Hepatocyte (in vitro differentiated cells): ENCODE measurements around the gene TCF7L1.

ENCODE experiments used
- EZH2 ChIP-seq: fragments of 200-600 bp; sonication (generic); IDR thresholded peaks from 2 replicates; pipeline ENCODE4 v1.6.1; 2016; ENCODE audit warnings: antibody characterized with exemption, mild to moderate bottlenecking, borderline replicate concordance
- EZH2phosphoT487 ChIP-seq: fragments of 200-600 bp; sonication (generic); IDR thresholded peaks from one replicate; pipeline ENCODE4 v1.6.1; 2018; ENCODE audit warnings: antibody characterized with exemption, mild to moderate bottlenecking, low read depth, moderate library complexity; ENCODE audit not compliant: unreplicated experiment, severe bottlenecking
- TF ChIP-seq, protein P1 (sequence below): fragments of 200-600 bp; sonication (generic); IDR thresholded peaks from 2 replicates; pipeline ENCODE4 v1.5.1; 2016; ENCODE audit warnings: antibody characterized with exemption, mild to moderate bottlenecking; ENCODE audit not compliant: poor library complexity

GRCh38 chr2:85309699-85310321, 176.6 kb downstream of the TCF7L1 start:
- TF ChIP-seq, protein P1, sequence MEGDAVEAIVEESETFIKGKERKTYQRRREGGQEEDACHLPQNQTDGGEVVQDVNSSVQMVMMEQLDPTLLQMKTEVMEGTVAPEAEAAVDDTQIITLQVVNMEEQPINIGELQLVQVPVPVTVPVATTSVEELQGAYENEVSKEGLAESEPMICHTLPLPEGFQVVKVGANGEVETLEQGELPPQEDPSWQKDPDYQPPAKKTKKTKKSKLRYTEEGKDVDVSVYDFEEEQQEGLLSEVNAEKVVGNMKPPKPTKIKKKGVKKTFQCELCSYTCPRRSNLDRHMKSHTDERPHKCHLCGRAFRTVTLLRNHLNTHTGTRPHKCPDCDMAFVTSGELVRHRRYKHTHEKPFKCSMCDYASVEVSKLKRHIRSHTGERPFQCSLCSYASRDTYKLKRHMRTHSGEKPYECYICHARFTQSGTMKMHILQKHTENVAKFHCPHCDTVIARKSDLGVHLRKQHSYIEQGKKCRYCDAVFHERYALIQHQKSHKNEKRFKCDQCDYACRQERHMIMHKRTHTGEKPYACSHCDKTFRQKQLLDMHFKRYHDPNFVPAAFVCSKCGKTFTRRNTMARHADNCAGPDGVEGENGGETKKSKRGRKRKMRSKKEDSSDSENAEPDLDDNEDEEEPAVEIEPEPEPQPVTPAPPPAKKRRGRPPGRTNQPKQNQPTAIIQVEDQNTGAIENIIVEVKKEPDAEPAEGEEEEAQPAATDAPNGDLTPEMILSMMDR, result no peak
- TF ChIP-seq EZH2phosphoT487 (no peak), EZH2 (no peak)
